Measurements from ENCODE around the gene ATP6V0A1.

- TF ChIP-seq NR2C2 (CRISPR knock-in tag; IDR thresholded peaks at IDR 0.05), result no peak
- TF ChIP-seq SP1 (CRISPR knock-in tag; conservative IDR thresholded peaks at IDR 0.05), result no peak
- TF ChIP-seq CTCF (IDR thresholded peaks at IDR 0.05), result no peak
- TF ChIP-seq FOXJ3 (CRISPR knock-in tag; IDR thresholded peaks at IDR 0.05; ENCODE audit: borderline replicate concordance), result no peak
- no peak for TF ChIP-seq E2F4 (CRISPR knock-in tag; IDR thresholded peaks at IDR 0.05; ENCODE audit: borderline replicate concordance, low read depth)
- TF ChIP-seq CREM (CRISPR knock-in tag; IDR thresholded peaks at IDR 0.05), result no peak
Observed at GRCh38 chr17:42494673-42495072, 36.0 kb downstream of the ATP6V0A1 start.
